IMR-90 (cell line): Measurements from ENCODE around the gene S100A13. TPM values are rescaled to one million over a fixed set of nuclear protein-coding genes. Genes with fewer than 3 reads are reported as not detected.

Source experiments
- ATAC-seq: fragments of 200-7000 bp; cut with Tn5 transposase; 2 replicates; pipeline ENCODE4 v1.9.1; 2020; ENCODE audit warnings: low read depth, mild to moderate bottlenecking, moderate library complexity
- BruUV-seq: library from RNA; stranded (reverse); fragments of 400-500 nt; replicated peaks from 2 replicates; lab custom pipeline; 2021; lab: Mats Ljungman, UMichigan
- CTCF ChIA-PET: fragments of 300-600 bp; formaldehyde crosslinking; extraction: SDS; loops from one replicate; lab custom pipeline; 2021; ENCODE audit warnings: antibody characterized with exemption; lab: Yijun Ruan, JAX
- POLR2A ChIA-PET: fragments of 300-600 bp; sonication (Branson Sonifier 250); formaldehyde crosslinking; loops from one replicate; lab custom pipeline; 2022; ENCODE audit warnings: antibody characterized with exemption; ENCODE audit not compliant: unreplicated experiment; lab: Charles Lee
- DNase-seq: peaks from one replicate; pipeline ENCODE4 v3.0.0; 2013
- H2AFZ ChIP-seq: replicated peaks from 2 replicates; pipeline ENCODE3; 2013; ENCODE audit warnings: low read length, mild to moderate bottlenecking; ENCODE audit not compliant: poor library complexity
- H2AK5ac ChIP-seq: 2 replicates; pipeline ENCODE4 v1.6.1; 2013; ENCODE audit warnings: low read depth, low read length, inconsistent platforms
- H2AK9ac ChIP-seq: replicated peaks from 2 replicates; pipeline ENCODE3; 2013; ENCODE audit warnings: mild to moderate bottlenecking, low read depth, low read length, moderate library complexity; ENCODE audit not compliant: poor library complexity
- H2BK120ac ChIP-seq: 2 replicates; pipeline ENCODE4 v1.6.1; 2013; ENCODE audit warnings: low read depth, low read length, inconsistent platforms
- H2BK15ac ChIP-seq: 3 replicates; pipeline ENCODE4 v1.6.1; 2013; ENCODE audit warnings: low read depth, low read length, inconsistent platforms
- H2BK20ac ChIP-seq: 2 replicates; pipeline ENCODE4 v1.6.1; 2013; ENCODE audit warnings: low read depth, mild to moderate bottlenecking, inconsistent platforms, low read length, moderate library complexity
- H2BK5ac ChIP-seq: 2 replicates; pipeline ENCODE4 v1.6.1; 2013; ENCODE audit warnings: mild to moderate bottlenecking, low read depth, low read length, inconsistent platforms; ENCODE audit not compliant: poor library complexity, severe bottlenecking
- H3K14ac ChIP-seq: replicated peaks from 2 replicates; pipeline ENCODE4 v1.6.1; 2013; ENCODE audit warnings: low read depth, low read length, inconsistent platforms
- H3K18ac ChIP-seq: 2 replicates; pipeline ENCODE4 v1.6.1; 2013; ENCODE audit warnings: low read depth, low read length, control low read depth
- H3K23ac ChIP-seq: 2 replicates; pipeline ENCODE4 v1.6.1; 2013; ENCODE audit warnings: low read depth, low read length, inconsistent platforms
- H3K27ac ChIP-seq: 2 replicates; pipeline ENCODE4 v1.5.1; 2013; ENCODE audit warnings: mild to moderate bottlenecking, control low read depth, low read length; ENCODE audit not compliant: insufficient read depth
- H3K27me3 ChIP-seq: 2 replicates; pipeline ENCODE4 v1.6.1; 2013; ENCODE audit warnings: low read length; ENCODE audit not compliant: control insufficient read depth, insufficient read depth
- H3K36me3 ChIP-seq: 2 replicates; pipeline ENCODE4 v1.6.1; 2013; ENCODE audit warnings: low read length, mixed read lengths; ENCODE audit not compliant: control insufficient read depth, insufficient read depth
- H3K4ac ChIP-seq: 2 replicates; pipeline ENCODE4 v1.6.1; 2013; ENCODE audit warnings: low read depth, low read length, inconsistent platforms
- H3K4me1 ChIP-seq: 2 replicates; pipeline ENCODE4 v1.6.1; 2013; ENCODE audit warnings: low read length, mixed read lengths; ENCODE audit not compliant: control insufficient read depth, insufficient read depth
- H3K4me2 ChIP-seq: 2 replicates; pipeline ENCODE4 v1.6.1; 2013; ENCODE audit warnings: low read depth, mild to moderate bottlenecking, control low read depth, low read length, moderate library complexity
- H3K4me3 ChIP-seq: 2 replicates; pipeline ENCODE4 v1.5.1; 2013; ENCODE audit warnings: low read depth, mild to moderate bottlenecking, control low read depth, low read length, moderate library complexity; ENCODE audit not compliant: insufficient read depth
- H3K56ac ChIP-seq: 2 replicates; pipeline ENCODE4 v1.6.1; 2013; ENCODE audit warnings: low read length, inconsistent platforms; ENCODE audit not compliant: insufficient read depth; ENCODE audit errors: extremely low read depth
- H3K79me1 ChIP-seq, 2 experiments: 2 replicates each; pipeline ENCODE4 v1.6.1; 2013; ENCODE audit warnings: low read length in 2 of 2, inconsistent platforms in 1 of 2, low read depth in 1 of 2
- H3K9ac ChIP-seq: 2 replicates; pipeline ENCODE4 v1.6.1; 2013; ENCODE audit warnings: low read depth, low read length, control low read depth
- H3K9me1 ChIP-seq: 2 replicates; pipeline ENCODE4 v1.6.1; 2013; ENCODE audit warnings: low read length, inconsistent platforms; ENCODE audit not compliant: insufficient read depth
- H3K9me3 ChIP-seq: 2 replicates; pipeline ENCODE4 v1.6.1; 2013; ENCODE audit warnings: low read length; ENCODE audit not compliant: control insufficient read depth, insufficient read depth
- H4K20me1 ChIP-seq: 2 replicates; pipeline ENCODE4 v1.6.1; 2013; ENCODE audit warnings: low read length, inconsistent platforms; ENCODE audit not compliant: insufficient read depth
- H4K5ac ChIP-seq: 2 replicates; pipeline ENCODE4 v1.6.1; 2013; ENCODE audit warnings: mild to moderate bottlenecking, low read depth, low read length, control low read depth
- H4K8ac ChIP-seq, 2 experiments: 2 replicates each; pipeline ENCODE4 v1.6.1; 2013; ENCODE audit warnings: low read depth in 2 of 2, low read length in 2 of 2, control low read depth in 1 of 2, inconsistent platforms in 1 of 2
- H4K91ac ChIP-seq: 2 replicates; pipeline ENCODE4 v1.6.1; 2013; ENCODE audit warnings: low read depth, low read length, inconsistent platforms; ENCODE audit not compliant: insufficient read depth
- CHD1 ChIP-seq: IDR thresholded peaks from 2 replicates; pipeline ENCODE4 v1.6.1; 2012; ENCODE audit warnings: low read depth, low read length, improper control_type of control experiment
- CTCF ChIP-seq: conservative IDR thresholded peaks from 2 replicates; pipeline ENCODE4 v1.5.1; 2012; ENCODE audit warnings: mild to moderate bottlenecking, low read depth, low read length, improper control_type of control experiment
- ELK1 ChIP-seq: fragments of 150-350 bp; IDR thresholded peaks from 2 replicates; pipeline ENCODE4 v1.6.1; 2016; ENCODE audit warnings: low read depth, mild to moderate bottlenecking, low read length, moderate library complexity, borderline replicate concordance
- FOS ChIP-seq: fragments of 150-350 bp; IDR thresholded peaks from 2 replicates; pipeline ENCODE4 v1.6.1; 2016; ENCODE audit warnings: low read depth, low read length
- MAZ ChIP-seq: IDR thresholded peaks from 2 replicates; pipeline ENCODE4 v1.6.1; 2012; ENCODE audit warnings: low read depth, mild to moderate bottlenecking, low read length, improper control_type of control experiment, moderate library complexity, borderline replicate concordance
- MXI1 ChIP-seq: IDR thresholded peaks from 2 replicates; pipeline ENCODE4 v1.6.1; 2012; ENCODE audit warnings: low read depth, mild to moderate bottlenecking, low read length, moderate library complexity, borderline replicate concordance
- NFE2L2 ChIP-seq: fragments of 150-350 bp; IDR thresholded peaks from 2 replicates; pipeline ENCODE4 v1.6.1; 2016; ENCODE audit warnings: low read depth, mild to moderate bottlenecking, low read length
- RAD21 ChIP-seq: IDR thresholded peaks from 2 replicates; pipeline ENCODE4 v1.6.1; 2012; ENCODE audit warnings: low read length, improper control_type of control experiment
- RCOR1 ChIP-seq: IDR thresholded peaks from 2 replicates; pipeline ENCODE4 v1.6.1; 2012; ENCODE audit warnings: mild to moderate bottlenecking, low read length, improper control_type of control experiment; ENCODE audit not compliant: insufficient replicate concordance
- SMC3 ChIP-seq: fragments of 150-350 bp; IDR thresholded peaks from 2 replicates; pipeline ENCODE4 v1.6.1; 2016; ENCODE audit warnings: low read depth, mild to moderate bottlenecking, antibody characterized with exemption, low read length, moderate library complexity
- WGBS, 2 experiments: methylation state at CpG; one replicate each; pipeline versions ENCODE4 v1.1.5 to v1.1.7; 2013; ENCODE audit warnings: missing lambda C conversion rate in 2 of 2; ENCODE audit not compliant: insufficient read length in 1 of 2; ENCODE audit errors: extremely low coverage in 2 of 2; 5-methylcytosine and 5-hydroxymethylcytosine counted together
- dilution Hi-C: fragments of 300-500 bp; cut with HindIII; formaldehyde crosslinking; loops from one replicate; pipeline ENCODE4 v1.14.3; 2018; ENCODE audit warnings: low sequenced_read_pairs; ENCODE audit not compliant: unreplicated experiment
- in situ Hi-C: fragments of 300-500 bp; cut with MboI; formaldehyde crosslinking; loops from 3 replicates; pipeline ENCODE4 v1.14.3; 2019; ENCODE audit warnings: low sequenced_read_pairs, inconsistent platforms, mixed read lengths
- intact Hi-C: fragments of 100-400 bp; cut with micrococcal nuclease; formaldehyde crosslinking; loops from 2 replicates; pipeline ENCODE4 v1.10.0; 2022
- polyA plus RNA-seq, 3 experiments: library from polyadenylated mRNA; depleted of rRNA; stranded (reverse); fragments of >200 nt; gene quantifications; 2 replicates each; pipeline ENCODE4 v1.2.3, GENCODE V29; 2012; ENCODE audit warnings: low replicate concordance in 1 of 3
- total RNA-seq: library from RNA; depleted of rRNA; stranded (reverse); fragments of >200 nt; gene quantifications from 2 replicates; pipeline ENCODE4 v1.2.3, GENCODE V29; 2012

Gene S100A13
- total and polyA plus RNA-seq, 2 of the 4 experiments (the other 2 are of a cell fraction), result 122 to 468 TPM

- Histone ChIP-seq H3K4me3 (no peak overlapping the region), H2AK9ac (no peak overlapping the region), H4K20me1 (no peaks in the 10 kb centered on the region), H3K4ac (no peak overlapping the region), H2BK5ac (no peak overlapping the region), H3K36me3 (peaks cover 19% of the 10 kb centered on the region), H3K14ac (no peak overlapping the region), H2BK120ac (no peak overlapping the region), H3K4me2 (no peak overlapping the region), H3K27ac (no peak overlapping the region), H3K79me1 (peaks cover 6 to 30% of the 10 kb centered on the region in 2 experiments), H3K27me3 (no peaks in the 10 kb centered on the region), H3K23ac (no peak overlapping the region), H3K4me1 (peaks cover 8% of the 10 kb centered on the region), H2BK15ac (no peak overlapping the region), H4K91ac (no peak overlapping the region), H4K5ac (no peak overlapping the region), H3K18ac (no peak overlapping the region), H2BK20ac (no peak overlapping the region), H3K56ac (no peak overlapping the region), H3K9me1 (no peaks in the 10 kb centered on the region; the same call in 1 of the 2 replicates), H3K9ac (no peak overlapping the region), H4K8ac (no peak overlapping the region), H2AK5ac (no peak overlapping the region), H2AFZ (no peak overlapping the region), H3K9me3 (no peaks in the 10 kb centered on the region)
- ChIA-PET POLR2A (no interaction called here), CTCF (no interaction called here)
- TF ChIP-seq ELK1 (no peak), NFE2L2 (no peak), RAD21 (no peak), SMC3 (no peak), RCOR1 (no peak), MAZ (no peak), CTCF (no peak), MXI1 (no peak), CHD1 (no peak), FOS (no peak)
- DNase-seq (no peak), ATAC-seq (no peak)
- dilution Hi-C loops (no loop called here), in situ Hi-C loops (no loop called here), intact Hi-C loops (no loop called here)
- no CpG with 5 or more reads among the region's 6 CpGs for WGBS, 2 experiments
- BruUV-seq, result no TSS peak
These were observed 24.6 kb downstream of the S100A13 start for GRCh38 chr1:153602749-153603148.
